GM18517 (cell line): ENCODE data around the gene TMEM30A.

Source experiments
- ATAC-seq: cut with Tn5 transposase; IDR thresholded peaks from one replicate; pipeline ENCODE4 v1.9.1; 2021; ENCODE audit warnings: mild to moderate bottlenecking, moderate library complexity; ENCODE audit not compliant: unreplicated experiment

Gene TMEM30A

GRCh38 chr6:75292555-75292954 lies 8.0 kb upstream of the TMEM30A start:
- no peak for ATAC-seq

DNA sequence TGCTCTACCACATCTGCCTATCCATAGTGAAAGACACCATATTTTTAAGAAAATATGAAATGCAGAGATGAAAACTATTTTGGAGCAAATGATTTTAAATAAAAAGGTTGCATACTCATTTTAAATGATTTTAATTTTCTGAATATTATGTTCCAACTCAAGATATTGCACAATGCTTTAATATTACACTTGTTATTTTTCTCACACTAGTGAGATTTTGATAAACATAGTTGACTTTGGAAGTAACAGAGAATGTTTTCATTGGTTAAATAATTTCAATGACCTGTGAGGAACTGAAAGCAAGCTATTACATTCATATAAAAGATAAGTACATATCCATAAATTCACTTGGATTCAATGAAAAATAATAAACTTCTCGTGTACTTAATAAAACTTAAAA lies 7.2 kb upstream of the TMEM30A start:
- ATAC-seq = no peak

- ATAC-seq = no peak
Observed at GRCh38 chr6:75291331-75291730, 6.7 kb upstream of the TMEM30A start.

DNA sequence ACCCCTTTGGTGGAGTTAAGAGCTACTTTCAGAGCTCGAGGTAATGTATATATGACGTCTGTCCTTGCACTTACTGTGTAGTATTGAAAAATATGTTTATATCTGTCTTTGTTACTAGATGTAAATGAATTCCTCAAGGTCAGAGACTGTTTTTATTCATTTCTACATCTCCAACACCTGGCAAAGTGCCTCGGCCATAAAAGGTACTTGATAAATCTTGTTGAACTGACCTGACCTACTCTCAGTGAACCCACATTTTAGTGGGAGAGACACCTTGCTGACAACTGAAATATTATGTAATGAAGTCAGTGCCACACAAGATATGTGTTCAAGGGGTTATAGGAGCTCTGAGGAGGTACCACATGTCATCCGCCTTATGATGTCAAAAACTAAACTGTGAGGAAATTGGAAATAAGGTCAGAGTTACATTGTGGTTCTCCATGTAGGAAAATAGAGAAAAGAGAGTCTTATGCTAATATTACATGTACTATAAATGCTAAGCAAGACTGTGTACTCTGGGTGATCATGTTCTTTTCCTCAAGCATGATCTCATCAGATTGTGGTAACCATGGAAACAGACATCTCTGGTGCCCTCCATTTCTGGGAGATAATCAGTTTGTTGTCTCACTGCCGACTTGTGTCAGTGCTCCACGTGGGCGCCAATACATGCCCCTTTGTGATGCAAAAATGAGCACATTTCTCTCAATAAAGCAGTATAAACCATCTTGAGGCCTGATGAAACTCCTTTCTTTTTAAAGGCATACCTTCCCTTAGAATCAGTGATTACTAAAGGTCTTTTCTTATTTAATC lies 5.7 kb upstream of the TMEM30A start:
- no peak for ATAC-seq

DNA sequence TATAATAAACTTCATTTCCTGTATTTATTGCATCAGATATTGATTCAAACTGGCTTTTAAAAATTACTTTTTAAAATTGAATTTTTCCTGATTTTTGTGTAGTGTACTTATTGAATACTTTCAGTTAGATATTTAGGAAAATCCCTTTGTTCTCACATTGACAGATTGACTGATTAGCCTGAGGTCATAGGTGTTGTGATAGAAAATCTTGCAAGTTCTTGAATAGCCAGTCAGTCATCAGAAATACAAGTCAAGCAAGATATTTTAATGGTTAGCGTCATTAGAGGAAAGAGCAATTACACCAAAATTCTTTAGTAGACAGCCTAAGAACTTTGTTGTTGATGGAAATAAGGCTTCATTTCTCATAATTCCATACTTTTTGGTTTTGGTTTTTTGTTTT lies 3.4 kb upstream of the TMEM30A start:
- no peak for ATAC-seq

DNA sequence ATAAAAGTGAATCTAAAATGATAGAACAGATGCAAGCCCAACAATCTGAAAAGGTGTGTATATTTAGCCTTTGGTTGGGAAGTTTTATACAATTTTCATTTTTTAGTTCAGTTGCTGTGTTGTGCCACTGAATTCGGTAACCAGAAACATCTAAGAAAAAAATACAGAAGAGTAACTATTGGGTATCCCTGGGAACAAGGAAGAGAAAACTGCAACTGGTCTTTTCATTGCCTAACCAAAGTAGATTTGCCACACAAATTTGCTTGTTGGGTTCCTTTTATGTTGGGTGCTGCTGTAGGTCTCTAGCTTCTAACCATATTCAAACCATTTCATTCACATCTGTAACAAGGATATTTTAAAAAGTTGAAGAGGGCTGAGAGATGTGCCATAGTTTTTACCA lies 2.8 kb upstream of the TMEM30A start:
- ATAC-seq = no peak

DNA sequence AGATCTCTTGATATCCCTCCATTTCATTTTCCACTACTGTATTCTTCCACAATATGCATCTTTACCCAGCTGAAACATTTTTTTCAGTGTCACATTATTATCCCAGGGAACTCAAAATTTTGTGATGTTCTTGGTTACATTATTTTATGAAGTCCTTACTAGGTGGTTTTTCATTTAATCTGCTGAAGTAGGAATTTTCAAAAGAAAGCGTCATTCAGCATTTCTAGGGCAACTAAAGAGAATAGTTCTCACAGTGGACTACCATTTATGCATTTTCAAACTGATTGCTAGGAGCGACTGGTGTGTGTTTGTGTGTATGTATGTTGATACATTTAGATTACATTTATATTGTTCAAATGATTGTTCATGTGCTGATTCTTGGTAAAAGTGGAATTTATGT lies 2.4 kb upstream of the TMEM30A start:
- ATAC-seq = no peak

GRCh38 chr6:75285283-75285639 lies 669 bp upstream of the TMEM30A start:
- peak; percentile 13 for ATAC-seq

DNA sequence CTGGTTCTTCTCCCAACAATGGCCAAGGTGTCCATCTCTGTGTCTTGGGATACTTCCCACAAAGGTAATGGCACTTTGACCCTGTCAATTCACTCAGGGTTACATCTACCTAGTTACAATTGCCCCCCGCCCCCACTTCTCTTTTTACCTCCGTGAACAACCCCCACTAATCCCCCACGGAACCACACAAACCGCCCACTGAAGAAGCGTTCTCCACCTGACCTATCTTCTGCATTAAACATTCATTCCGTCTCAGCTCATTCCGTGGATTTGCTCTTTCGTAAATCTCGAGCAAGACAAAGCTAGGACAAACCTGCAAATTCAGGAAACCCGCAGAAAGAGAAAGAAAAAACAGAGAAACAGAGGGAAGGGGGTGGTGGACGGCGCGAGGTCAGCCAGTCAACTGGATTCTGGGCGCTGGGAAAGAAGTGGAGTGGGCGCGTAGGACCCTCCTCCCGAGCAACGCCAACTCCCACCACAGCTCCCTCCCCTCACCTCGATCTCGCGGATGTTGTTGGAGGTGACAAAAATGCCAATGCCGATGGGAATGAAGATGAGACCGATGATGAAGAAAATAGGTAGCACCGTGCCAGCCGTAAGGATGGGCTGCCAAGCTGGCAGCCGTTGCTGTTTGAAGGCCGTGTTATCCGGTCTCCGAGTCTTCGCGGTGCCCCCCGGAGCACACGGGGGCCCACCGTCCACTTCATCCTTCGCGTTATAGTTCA lies 523 bp downstream of the TMEM30A start:
- peak; percentile 30 for ATAC-seq

- ATAC-seq = no peak
Observed at GRCh38 chr6:75282706-75283105, 1.9 kb downstream of the TMEM30A start.

- ATAC-seq = no peak
Observed at GRCh38 chr6:75281653-75282052, 2.9 kb downstream of the TMEM30A start.

- ATAC-seq = no peak
Observed at GRCh38 chr6:75280131-75280855, 4.3 kb downstream of the TMEM30A start.

DNA sequence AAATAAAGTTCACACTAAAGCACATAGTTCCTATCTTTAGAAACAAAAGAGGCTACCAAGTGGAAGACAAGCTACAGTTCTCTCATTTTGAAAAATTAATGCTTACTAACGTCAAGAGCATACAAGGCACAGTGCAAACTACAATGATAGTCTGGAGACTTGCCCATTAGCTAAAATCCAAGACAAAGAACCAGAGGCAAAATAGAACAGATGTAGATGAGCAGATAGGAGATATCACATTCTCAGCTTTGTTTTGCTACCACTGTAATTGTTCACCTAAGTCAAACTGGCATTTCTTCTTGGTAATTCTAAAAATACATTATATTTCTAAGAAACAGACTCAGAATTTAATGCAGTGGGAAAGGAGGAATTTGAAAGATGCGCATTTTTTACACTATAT lies 5.2 kb downstream of the TMEM30A start:
- ATAC-seq = no peak

- ATAC-seq = no peak
Observed at GRCh38 chr6:75278474-75279077, 6.0 kb downstream of the TMEM30A start.

DNA sequence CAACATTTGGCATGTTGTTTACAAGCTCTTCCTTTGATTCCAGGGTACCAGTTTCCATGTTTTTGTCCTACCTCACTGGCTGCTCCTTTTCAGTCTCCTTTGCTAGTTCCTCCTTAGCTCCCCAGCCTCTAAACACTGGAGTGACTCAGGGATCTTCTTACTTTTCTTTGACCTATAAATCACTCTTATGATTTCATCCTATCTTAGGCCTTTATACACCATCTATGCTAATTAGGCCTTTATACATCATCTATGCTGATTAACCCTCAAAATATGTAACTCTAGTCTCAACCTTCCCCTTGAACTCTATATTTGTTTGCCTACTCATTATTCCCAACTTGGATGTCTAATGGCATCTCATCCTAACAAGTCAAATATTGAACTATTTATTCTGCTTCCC lies 9.5 kb downstream of the TMEM30A start:
- no peak for ATAC-seq

GRCh38 chr6:75273009-75273408 lies 11.6 kb downstream of the TMEM30A start:
- ATAC-seq = no peak

- ATAC-seq = no peak
Observed at GRCh38 chr6:75272145-75272840, 12.3 kb downstream of the TMEM30A start.

DNA sequence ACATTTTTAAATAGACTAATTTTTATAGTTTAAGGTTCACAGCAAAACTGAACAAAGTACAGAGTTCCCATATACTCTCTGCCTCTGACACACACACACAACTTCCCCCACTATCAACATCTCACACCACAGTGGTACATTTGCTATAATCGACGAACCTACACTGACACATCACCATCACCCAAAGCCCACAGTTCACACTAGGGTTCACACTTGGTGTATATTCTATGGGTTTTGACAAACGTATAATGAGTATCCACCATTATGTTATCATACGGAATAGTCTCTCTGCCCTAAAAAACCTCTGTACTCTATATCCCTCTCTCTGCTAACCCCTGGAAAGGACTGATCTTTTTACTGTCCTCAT lies 15.6 kb downstream of the TMEM30A start:
- no peak for ATAC-seq

- ATAC-seq = no peak
Observed at GRCh38 chr6:75268121-75268987, 16.2 kb downstream of the TMEM30A start.

GRCh38 chr6:75267461-75267860 lies 17.1 kb downstream of the TMEM30A start:
- ATAC-seq = no peak
